Right forelimb (tissue), 1 donor: ENCODE results near the gene C7orf33.
A peak's percentile ranks its signal among the peaks of the same experiment; 100 is the strongest.
"Not testable (repeated sequence)": the region's sequence is repeated elsewhere in the genome, so short reads cannot be mapped to it uniquely, and the experiment has no call there.

Source experiments
- DNase-seq: peaks from one replicate; pipeline ENCODE4 v3.0.0-alpha.2; 2018

C7orf33 gene, protein sequence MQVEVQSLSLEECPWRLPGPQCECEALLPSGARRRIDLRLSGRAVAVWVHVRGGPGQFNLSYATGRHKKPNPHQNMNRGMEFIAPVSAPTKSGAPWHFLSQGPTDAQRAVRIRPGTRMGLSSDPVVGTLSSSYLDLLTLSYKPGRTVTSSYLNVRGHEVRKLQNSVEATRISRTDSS

DNA sequence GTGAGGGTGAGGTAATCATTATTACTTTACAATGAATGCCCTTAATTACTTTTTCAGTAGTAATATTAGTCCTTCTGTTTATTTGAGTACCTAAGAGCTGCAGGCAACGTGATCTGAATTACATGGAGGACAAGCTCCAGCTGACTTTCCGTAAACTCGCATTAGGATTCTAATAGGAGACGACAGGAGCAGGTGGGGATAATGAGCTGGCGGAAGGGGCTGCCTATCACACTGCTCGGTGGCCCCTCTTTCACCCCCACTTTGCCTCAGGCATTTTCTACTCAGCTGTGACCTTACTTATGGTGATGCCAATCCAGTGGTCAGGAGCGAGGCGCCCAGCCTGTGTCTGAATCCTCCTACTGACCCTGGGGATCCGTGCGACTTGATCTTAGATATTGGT is at the start of gene C7orf33:
Gene C7orf33 (plus strand): TSS at position 296 of the 400 bp plus-strand sequence. CDS start 160 bp downstream, outside the sequence.
- DNase-seq = no peak

DNA sequence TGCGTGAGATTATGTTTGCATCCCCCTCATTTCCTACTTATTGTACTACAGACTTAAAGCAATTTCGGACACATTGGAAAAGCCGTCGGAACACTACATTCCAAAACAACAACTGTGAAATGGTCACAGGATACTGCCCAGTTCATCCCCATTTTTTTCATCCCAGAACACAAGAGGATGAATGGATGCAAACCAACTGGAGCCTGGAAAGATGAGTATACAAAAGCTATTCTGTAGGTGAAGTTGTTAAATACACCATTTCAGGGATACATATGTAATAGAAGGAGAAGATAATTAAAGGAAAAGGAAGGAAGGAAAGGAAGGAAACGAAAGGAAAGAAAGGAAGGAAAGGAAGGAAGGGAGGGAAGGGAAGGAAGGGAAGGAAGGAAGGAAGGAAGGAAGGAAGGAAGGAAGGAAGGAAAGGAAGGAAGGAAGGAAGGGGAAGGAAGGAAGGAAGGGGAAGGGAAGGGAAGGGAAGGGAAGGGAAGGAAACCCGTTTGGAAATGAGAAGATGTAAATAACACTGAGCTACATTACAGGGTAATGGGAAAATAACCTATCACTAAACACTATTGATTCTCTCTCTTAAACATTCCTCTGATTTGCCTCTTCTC is 48.6 kb upstream of the C7orf33 start:
- DNase-seq = no peak

DNA sequence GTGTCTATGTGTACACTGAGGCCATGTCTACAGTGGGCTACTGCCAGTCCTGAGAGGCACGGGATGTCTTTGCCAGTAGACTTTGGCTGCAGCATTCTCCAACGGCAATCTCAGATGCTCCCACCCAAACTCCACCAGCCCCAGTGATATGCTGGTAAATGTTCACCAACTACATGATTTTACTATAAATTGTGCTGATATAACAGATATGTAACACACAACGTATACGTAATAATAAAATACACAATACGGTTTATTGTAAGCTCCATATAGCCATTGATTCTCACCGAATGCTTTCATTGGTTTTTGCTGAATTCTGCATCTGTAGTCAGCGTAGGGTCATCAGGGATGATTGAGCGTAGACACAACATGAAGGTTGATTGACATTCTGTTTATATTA is 47.3 kb upstream of the C7orf33 start:
- no peak for DNase-seq

DNA sequence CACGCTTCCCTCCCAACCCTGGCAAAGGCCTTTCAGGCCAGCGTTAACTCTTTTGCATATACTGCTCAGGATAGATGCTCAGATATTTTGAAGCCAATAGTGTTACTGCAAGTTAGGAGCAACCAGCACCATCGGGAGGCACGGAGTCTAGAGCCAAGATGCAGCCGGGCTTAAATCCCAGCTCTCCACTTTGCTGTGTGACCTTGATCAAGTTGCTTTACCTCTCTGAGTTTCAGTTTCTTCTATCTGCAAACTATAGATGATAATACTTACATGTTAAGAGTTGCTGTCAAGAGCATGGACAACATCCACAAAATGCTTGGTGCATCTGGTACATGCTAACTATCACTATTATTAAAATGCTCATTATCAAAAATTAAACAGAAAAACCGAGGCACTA is 45.4 kb upstream of the C7orf33 start:
- no peak for DNase-seq

DNA sequence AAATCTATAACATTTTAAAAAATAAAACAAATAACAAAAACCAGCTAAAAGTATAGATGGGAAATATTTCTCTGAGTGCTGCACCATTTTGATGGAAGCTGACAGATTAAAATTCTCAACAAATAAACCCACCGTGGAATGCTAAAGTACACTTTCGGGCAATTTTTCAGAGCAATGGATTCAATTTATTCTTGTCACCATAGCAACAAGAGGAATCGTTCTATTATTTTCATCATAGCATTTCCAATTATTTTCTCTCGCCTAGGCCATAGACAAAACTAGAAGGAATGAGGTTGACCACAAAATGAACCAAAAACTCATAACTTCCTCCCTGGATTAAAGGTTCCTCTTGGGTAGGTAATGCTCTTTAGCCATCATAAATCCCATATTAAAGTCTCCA is 44.6 kb upstream of the C7orf33 start:
- no peak for DNase-seq

DNA sequence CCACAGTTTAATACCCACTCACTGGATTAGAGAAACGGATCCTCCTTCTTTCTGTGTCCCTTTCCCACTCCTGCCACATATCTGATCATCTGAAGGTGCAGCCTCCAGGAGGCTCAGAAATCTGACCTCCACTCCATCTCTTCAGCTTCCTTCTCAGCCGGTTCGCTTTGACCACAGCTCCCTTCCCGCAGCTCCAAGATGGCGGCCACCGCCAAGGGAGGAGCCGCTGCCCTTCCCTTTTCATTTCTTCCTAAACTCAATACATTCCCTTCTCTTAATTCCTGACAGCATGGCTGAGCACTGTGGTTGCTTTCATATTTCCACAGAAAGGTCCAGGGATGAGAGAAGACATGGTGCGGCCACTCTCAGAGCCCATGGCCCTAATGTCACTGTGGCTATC is 43.7 kb upstream of the C7orf33 start:
- no peak for DNase-seq

DNA sequence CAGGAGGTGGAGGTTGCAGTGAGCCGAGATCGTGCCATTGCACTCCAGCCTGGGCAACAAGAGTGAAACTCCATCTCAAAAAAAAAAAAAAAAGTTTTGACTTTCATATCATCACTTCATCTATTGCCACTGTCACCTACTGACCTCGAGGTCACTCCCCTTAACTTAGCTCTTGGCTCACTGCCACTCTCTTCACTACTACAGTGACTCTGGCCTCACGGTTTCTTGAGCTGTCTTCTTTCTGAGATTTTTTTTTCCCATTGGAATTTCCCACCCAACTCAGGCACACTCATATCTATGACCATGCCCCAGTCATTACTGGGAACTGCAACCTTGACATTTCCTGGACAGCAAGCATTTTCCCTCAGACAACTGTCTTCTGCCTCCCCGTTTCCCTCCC is 42.6 kb upstream of the C7orf33 start:
- no peak for DNase-seq

DNA sequence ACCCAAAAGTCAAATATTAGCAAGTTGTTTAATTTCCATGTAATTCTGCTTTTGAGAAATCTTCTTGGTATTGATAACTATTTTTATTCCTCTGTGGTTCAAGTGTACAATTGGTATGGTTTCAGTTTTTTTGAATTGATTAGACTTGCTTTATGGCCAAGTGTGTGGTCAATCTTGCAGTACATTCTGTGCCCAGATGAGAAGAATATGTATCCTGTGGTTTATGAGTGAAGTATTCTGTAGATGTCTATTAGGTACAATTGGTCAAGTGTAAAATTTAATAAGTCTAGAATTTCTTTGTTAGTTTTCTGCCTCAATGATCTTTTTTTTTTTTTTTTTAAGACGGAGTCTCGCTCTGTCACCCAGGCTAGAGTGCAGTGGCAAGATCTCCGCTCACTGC is 36.6 kb upstream of the C7orf33 start:
- DNase-seq = no peak

DNA sequence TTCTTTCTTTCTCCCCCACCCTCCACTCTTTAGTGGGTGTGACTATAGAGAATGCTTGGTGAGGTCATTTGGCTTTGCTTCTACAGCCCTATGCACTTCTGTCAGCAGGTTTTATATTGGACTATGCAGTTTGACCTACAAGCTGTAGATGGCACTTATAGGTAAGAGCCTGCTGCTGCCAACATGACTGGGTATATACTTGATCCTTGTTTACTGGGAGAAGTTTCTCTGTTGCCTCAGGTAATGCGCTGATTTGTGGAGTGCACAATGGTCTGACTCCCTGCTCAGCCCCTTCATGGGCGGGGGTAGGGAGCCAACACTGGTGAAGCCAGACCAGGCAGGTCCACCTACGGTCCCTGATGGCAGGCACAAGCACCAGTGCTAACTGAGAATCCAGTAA is 33.7 kb upstream of the C7orf33 start:
- DNase-seq = no peak

DNA sequence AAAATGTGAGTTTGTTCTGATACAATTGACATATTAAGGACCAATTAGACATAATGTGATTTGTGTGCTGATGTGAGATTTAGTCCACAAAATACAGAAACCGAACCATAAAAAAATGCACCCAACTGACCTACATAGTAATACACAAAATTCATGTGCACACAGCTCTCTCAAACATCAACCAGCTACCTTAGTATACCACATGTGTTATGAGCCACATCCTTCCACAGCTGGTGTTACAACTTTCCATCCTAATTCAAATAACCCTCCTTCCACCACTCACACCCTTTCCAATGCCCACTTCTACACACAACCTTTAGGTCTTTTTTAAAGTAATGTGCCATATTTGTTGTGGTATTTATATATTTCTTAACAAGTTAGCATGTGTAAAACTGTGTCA is 31.7 kb upstream of the C7orf33 start:
- DNase-seq = no peak

DNA sequence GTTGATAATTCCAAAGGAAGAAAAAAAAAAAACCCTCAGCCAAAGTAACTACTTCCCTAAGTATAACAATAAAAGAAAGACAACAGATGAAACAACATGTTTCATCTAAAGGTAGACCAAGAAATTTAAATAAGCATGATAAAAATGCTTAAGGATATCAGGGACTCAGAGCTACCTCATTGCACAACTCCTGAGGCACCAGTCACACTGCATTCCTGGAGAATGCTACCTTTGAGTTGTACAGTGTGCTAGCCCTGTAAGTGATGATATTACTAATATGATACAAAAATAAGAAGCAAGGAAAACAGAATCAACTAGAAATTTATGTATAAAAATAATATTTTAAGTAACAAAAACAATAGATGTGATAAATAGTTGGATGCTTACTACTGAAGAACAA is 29.5 kb upstream of the C7orf33 start:
- no peak for DNase-seq

DNA sequence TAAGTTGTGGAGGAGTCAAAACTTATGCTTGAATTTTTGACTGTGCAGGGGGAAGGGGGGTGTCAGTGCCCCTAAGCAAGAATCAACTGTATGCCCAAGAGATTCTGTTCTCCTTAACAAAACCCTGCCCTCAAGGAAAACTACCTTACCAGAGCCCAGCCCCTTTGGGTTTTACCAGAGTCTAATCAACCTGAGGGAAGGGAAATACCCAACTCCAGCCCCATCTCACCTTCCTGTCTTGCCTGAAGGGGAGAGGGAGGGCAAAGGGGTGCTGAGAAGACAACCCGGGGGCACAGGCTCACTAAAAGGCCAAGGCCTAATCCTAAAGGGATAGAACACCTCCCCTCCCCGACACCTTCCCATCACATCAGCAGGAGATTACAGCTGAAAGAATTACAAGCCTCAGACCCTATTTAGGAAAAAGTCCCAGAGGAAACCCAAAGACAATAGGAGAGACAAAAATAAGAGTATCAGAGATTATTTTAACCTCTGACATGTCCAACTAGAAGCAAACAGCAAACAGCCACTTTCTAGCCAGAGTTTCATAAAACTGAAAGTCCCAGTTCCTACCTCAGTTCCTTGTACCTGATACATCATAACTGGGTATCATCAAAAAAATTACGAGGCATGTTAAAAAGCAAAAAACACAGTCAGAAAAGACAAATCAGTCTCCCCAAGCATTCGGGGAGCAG is 26.8 kb upstream of the C7orf33 start:
- DNase-seq = no peak

DNA sequence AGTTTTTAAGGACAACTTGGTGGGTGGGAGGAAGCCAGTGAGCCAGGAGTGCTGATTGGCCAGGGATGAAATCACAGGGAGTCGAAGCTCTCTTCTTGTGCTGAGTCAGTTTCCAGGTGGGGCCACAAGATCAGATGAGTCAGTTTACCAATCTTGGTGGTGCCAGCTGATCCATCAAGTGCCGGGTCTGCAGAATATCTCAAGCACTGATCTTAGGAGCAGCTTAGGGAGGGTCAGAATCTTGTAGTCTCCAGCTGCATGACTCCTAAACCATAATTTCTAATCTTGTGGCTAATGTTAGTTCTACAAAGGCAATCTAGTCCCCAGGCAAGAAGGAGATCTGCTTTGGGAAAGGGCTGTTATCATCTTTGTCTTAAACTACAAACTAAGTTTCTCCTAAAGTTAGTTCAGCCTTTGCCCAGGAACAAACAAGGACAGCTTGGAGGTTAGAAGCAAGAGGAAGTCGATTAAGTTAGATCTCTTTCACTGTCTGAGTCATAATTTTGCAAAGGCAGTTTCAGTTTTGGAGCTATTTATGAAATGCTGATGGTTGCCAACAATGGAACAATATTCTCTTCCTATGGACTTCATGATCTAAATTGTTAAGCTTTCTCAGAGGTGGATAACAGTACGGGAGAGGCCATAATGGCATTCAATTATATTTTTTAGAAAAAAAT is 26.2 kb upstream of the C7orf33 start:
- not testable (repeated sequence) for DNase-seq

DNA sequence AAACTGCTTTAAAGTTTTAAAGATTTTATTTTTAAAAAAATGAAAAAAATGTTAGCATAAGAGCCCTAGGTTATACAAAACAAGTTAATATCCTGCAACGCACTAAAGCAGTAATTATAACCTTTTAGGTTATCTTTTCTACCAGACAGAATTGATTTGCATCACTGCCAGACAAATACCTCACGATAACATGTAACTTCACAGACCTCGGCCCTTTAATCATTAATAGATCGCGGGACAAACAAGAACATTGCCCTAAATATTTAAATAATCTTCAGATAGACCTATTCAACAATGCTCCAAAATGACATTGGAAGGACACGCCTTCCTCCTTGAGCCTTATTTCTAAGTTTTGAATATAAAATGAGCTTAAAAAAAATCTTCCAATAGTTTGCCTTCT is 23.8 kb upstream of the C7orf33 start:
- no peak for DNase-seq

DNA sequence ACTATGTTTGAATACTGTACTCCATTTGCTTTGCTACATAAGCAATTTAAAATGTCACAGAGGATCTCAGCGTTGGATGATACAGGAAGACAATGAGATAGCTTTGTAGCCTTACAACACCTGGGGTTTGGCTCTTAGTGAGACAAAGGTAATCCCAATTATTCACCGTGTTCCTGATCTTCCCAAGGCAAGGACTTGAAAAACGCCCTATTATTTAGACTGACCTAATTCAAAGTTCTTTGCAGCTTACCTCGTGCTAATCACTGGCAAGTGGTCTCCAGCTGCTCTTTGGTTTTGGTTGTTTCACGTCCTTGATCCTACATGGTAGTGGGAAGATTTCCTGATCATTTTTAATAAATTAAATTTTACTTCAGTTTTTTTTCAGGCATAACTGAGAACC is 23.0 kb upstream of the C7orf33 start:
- DNase-seq = no peak

DNA sequence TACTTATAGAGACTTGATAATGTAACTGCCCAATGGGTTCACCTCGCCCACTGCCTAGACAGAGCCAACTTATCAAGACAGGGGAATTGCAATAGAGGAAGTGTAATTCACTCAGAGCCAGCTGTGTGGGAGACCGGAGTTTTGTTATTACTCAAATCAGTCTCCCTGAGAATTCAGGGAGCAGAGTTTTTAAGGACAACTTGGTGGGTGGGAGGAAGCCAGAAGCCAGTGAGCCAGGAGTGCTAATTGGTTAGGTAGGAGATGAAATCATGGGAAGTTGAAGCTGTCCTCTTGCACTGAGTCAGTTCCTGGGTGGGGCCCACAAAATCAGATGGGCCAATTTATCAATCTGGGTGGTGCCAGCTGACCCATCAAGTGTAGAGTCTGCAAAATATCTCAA is 20.1 kb upstream of the C7orf33 start:
- no peak for DNase-seq

DNA sequence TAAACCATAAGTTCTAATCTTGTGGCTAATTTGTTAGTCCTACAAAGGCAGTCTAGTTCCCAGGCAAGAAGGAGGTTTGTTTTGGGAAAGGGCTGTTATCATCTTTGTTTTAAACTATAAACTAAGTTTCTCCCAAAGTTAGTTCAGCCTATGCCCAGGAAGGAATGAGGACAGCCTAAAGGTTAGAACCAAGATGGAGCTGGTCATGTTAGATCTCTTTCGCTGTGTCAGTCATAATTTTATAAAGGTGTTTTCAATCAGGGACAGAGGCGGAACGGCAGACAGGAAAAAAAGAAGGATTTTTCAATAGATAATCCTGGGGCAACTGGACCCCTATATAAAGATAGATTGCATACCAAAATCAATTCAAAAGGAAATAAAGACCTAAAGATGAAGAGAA is 19.6 kb upstream of the C7orf33 start:
- DNase-seq = not testable (repeated sequence)

DNA sequence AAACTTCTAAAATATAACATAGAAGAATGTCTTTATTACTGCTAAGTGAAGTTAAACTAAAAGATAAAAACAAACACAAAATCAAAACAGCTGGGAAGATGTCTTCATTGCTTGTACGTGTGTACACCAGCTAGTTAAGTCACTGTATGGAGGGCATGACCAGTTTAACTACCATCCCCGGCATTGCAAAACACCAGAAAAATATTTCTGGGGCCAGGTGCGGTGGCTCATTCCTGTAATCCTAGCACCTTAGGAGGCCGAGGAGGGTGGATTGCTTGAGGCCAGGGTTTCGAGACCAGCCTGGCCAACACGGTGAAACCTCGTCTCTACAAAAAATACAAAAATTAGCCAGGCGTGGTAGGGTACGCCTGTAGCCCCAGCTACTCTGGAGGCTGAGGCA is 19.2 kb upstream of the C7orf33 start:
- DNase-seq = no peak

DNA sequence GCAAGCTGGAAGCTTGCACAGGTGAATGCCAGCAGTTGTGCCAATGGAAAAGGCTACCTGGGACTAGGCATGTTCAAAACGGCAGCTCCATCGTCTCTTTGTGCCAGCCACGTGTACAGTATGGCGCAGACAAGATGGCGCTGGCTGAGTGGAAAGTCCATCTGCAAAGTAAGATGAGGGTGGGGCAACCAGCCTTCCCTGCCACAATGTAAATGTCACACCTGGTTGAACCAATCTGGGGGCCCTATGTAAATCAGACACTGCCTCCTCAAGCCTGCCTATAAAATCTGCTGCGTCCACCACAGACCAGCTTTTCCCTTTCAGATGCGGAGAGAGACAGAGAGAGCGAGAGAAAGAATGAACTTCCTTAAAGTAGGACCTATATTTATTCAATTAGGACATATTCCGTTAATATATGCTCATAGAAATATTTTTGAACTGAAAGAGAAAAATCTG is 18.5 kb upstream of the C7orf33 start:
- no peak for DNase-seq

DNA sequence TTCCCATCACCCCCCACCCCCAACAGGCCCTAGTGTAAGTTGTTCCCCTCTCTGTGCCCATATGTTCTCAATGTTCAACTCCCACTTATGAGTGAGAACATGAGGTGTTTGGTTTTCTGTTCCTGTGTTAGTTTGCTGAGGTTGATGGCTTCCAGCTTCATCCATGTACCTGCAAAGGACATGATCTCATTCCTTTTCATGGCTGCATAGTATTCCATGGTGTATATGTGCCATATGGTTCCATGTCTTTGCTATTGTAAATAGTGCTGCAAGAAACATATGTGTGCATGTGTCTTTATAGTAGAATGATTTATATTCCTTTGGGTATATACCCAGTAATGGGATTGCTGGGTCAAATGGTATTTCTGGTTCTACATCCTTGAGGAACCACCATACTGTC is 17.0 kb upstream of the C7orf33 start:
- DNase-seq = not testable (repeated sequence)

DNA sequence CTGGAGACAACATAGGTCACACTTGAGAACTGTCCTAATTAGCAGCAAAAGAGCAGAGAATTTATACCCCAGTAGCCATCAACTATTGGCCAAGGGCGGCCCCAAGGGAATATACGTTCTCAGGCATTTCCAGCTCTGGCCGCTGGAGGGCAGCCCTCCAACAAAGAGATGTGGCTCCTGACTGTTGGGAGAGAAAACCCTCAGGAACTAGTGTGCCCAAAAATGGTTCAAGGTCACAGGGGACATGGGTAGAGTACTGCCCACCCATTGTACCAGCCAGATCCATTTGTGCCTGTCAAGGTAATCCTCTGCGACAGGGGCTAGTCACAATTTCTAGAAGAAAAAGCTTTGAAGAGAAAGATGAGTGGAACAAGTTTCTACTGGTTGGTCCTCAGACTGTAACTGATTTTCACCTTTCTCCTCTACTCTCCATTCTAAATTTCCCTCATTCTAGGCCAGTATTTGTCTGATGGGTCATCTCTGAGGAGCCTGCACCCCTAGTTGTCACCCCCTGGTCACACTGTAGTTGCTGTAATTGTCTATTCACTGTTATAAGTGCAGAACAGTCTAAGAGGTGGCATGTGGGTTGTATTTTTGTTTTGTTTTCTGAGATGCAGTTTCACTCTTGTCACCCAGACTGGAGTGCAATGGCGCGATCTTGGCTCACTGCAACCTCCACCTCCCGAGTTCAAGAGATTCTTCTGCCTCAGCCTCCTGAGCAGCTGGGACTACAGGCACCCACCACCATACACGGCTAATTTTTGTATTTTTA is 14.7 kb upstream of the C7orf33 start:
- peak; percentile 75 for DNase-seq

DNA sequence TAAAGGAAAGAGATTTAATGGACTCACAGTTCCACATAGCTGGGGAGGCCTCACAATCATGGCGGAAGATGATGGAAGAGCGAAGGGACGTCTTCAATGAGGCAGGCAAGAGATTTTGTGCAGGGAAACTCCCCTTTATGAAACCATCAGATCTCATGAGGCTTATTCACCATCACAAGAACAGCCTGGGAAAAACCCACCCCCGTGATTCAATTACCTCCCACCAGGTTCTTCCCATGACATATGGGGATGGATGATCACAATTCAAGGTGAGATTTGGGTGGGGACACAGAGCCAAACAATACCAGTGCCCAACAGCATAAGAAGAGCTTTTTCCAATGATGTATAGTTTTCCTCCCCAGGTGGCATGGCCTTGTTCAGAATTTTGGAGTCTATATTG is 11.2 kb upstream of the C7orf33 start:
- no peak for DNase-seq

DNA sequence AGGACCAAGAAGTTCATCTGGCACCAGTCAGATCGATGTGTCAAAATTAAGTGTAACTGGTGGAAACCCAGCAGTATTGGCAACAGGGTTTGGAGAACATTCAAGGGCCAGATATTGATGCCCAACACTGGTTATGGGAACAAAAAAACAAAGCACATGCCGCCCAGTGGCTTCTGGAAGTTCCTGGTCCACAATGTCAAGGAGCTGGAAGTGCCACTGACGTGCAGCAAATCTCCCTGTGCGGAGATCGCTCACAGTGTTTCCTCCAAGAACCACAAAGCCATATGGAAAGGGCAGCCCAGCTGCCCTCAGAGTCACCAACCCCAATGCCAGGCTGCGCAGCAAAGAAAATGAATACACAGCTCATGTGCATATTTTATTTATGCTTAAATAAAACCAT is 10.1 kb upstream of the C7orf33 start:
- no peak for DNase-seq
